Activated CD8-positive, alpha-beta T cell treated with anti-CD3 and anti-CD28 coated beads for 36 hours (primary cell): Measurements from ENCODE around the gene MLN. TPM values are rescaled to one million over a fixed set of nuclear protein-coding genes. Genes with fewer than 3 reads are reported as not detected.

Experiments used
- ATAC-seq: fragments of 200-7000 bp; cut with Tn5 transposase; one replicate; pipeline ENCODE4 v1.10.0; 2021; ENCODE audit warnings: mild to moderate bottlenecking, moderate library complexity
- CTCF ChIA-PET: fragments of 350-600 bp; sonication (Branson Sonifier 250); formaldehyde crosslinking; loops from one replicate; lab custom pipeline; 2021; ENCODE audit warnings: antibody characterized with exemption; lab: Charles Lee
- POLR2A ChIA-PET: fragments of 350-600 bp; sonication (Branson Sonifier 250); formaldehyde crosslinking; loops from one replicate; lab custom pipeline; 2021; ENCODE audit warnings: antibody characterized with exemption; lab: Charles Lee
- DNase-seq: peaks from one replicate; pipeline ENCODE4 v3.0.0-alpha.2; 2020
- H3K27ac Mint-ChIP-seq: one replicate; pipeline ENCODE4 v1.8.0; 2021; ENCODE audit warnings: mild to moderate bottlenecking, mixed read lengths
- H3K27me3 Mint-ChIP-seq: one replicate; pipeline ENCODE4 v1.8.0; 2021; ENCODE audit warnings: mixed read lengths
- H3K36me3 Mint-ChIP-seq: one replicate; pipeline ENCODE4 v1.8.0; 2021; ENCODE audit warnings: low read depth, mixed read lengths
- H3K4me1 Mint-ChIP-seq: one replicate; pipeline ENCODE4 v1.8.0; 2021; ENCODE audit warnings: low read depth, mixed read lengths
- H3K4me3 Mint-ChIP-seq: one replicate; pipeline ENCODE4 v1.8.0; 2021; ENCODE audit warnings: mild to moderate bottlenecking, moderate library complexity, mixed read lengths
- H3K9me3 Mint-ChIP-seq: one replicate; pipeline ENCODE4 v1.8.0; 2021; ENCODE audit warnings: mixed read lengths
- CTCF ChIP-seq: fragments of 200-600 bp; IDR thresholded peaks from one replicate; pipeline ENCODE4 v1.8.0; 2022; ENCODE audit warnings: antibody characterized with exemption, mild to moderate bottlenecking
- intact Hi-C: fragments of 100-400 bp; cut with micrococcal nuclease; formaldehyde crosslinking; loops from one replicate; pipeline ENCODE4 v1.10.0; 2022
- total RNA-seq, 2 experiments: library from RNA; stranded (reverse); gene quantifications; one replicate each; pipeline ENCODE4 v1.2.3, GENCODE V29; 2021

Gene MLN
- total RNA-seq, 2 experiments from 2014 or later, result not detected

DNA sequence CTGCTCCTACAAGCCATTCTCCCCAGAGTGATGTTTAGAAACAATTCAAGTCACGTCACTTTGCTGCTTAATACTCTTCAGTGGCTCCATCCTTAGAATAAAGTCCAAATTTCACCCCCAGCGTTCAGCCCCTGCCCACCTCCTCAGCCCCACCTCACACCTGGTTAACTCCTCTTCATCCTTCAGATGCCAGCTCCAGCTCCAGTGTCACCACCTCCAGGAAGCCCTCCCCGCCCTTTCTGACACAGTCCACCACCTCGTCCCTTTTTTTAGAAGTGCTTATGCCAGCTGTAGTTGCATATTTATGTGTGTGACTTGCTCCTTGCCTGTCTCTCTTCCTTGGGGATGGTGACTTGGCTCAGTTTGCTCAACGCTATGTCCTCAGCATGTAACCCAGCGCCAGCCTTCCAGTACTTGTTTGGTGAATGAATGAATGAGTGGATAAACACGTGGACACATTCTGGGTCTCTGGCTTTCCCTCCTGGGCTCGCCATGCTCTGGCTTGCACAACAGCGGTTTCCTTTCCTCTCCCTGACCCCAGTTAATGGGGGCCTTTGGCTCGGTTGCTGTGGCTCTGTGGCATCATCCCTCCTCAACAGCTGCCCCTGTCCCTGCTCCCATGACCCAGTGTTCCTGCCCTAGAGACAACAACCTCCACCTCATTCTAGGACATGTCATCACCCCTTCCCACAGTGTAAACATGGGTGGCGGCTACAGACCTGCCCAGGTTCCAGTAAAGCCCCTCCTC lies 53.4 kb downstream of the MLN start:
- H3K4me3 Mint-ChIP-seq, result no peak overlapping the region
- H3K4me1 Mint-ChIP-seq, result no peaks in the 10 kb centered on the region
- H3K9me3 Mint-ChIP-seq, result no peaks in the 10 kb centered on the region
- ATAC-seq, result no peak
- no peaks in the 10 kb centered on the region for H3K36me3 Mint-ChIP-seq
- ChIA-PET CTCF (no interaction called here), POLR2A (interaction anchor here (0.6 to 0.7 kb wide), 2 partner anchors 14 to 277 kb away, joined by 3 to 4 read pairs; no protein-coding TSS in a partner anchor)
- no peaks in the 10 kb centered on the region for H3K27me3 Mint-ChIP-seq
- DNase-seq, result no peak
- intact Hi-C loops, result no loop called here
- H3K27ac Mint-ChIP-seq, result no peak overlapping the region
- TF ChIP-seq CTCF, result no peak

DNA sequence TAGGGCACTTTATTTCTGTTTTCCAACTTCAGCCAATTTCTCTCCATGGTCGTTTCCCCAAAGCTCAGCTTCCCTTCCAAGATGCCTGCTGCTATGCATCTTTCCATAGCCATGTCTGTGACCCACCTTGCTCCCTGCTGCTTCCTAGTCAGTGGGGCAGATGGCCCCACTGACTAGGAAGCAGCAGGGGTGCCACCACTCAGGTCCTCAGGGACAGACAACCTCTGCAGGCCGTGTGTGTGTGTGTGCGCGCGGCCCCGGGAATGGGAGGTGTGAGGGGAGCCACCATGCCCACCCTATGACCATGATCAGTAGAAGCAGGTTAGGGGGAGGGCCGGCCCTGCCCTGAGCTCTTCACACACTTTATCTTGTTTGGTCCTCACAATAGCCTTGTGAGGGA lies 54.4 kb downstream of the MLN start:
- Mint-ChIP-seq H3K27me3 (no peaks in the 10 kb centered on the region), H3K27ac (no peak overlapping the region), H3K9me3 (no peaks in the 10 kb centered on the region), H3K4me3 (no peak overlapping the region), H3K36me3 (no peaks in the 10 kb centered on the region), H3K4me1 (no peaks in the 10 kb centered on the region)
- no peak for ATAC-seq
- ChIA-PET POLR2A (interaction anchor here (0.6 to 0.8 kb wide), 2 partner anchors 21 to 278 kb away, joined by 3 to 4 read pairs; no protein-coding TSS in a partner anchor), CTCF (no interaction called here)
- DNase-seq, result no peak
- intact Hi-C loops, result no loop called here
- no peak for TF ChIP-seq CTCF

GRCh38 chr6:33748841-33749240 lies 55.0 kb downstream of the MLN start:
- H3K36me3 Mint-ChIP-seq, result no peaks in the 10 kb centered on the region
- ATAC-seq, result no peak
- no peaks in the 10 kb centered on the region for H3K27me3 Mint-ChIP-seq
- ChIA-PET CTCF (interaction anchor here (9.9 kb wide), 1 partner anchor 21 kb away, joined by 87 read pairs; no protein-coding TSS in a partner anchor), POLR2A (no interaction called here)
- TF ChIP-seq CTCF, result no peak
- intact Hi-C loops, result no loop called here
- no peak for DNase-seq
- no peaks in the 10 kb centered on the region for H3K9me3 Mint-ChIP-seq
- no peak overlapping the region for H3K4me3 Mint-ChIP-seq
- peaks cover 2% of the 10 kb centered on the region for H3K4me1 Mint-ChIP-seq
- no peak overlapping the region for H3K27ac Mint-ChIP-seq

- ATAC-seq, result no peak
- Mint-ChIP-seq H3K27me3 (peaks cover 2% of the 10 kb centered on the region), H3K27ac (no peak overlapping the region), H3K9me3 (no peaks in the 10 kb centered on the region), H3K36me3 (no peaks in the 10 kb centered on the region), H3K4me1 (peaks cover 2% of the 10 kb centered on the region), H3K4me3 (no peak overlapping the region)
- ChIA-PET CTCF (interaction anchor here (9.9 kb wide), 1 partner anchor 22 kb away, joined by 87 read pairs; no protein-coding TSS in a partner anchor), POLR2A (interaction anchor here (1.2 kb wide), 1 partner anchor 11 kb away, joined by 3 read pairs; no protein-coding TSS in a partner anchor)
- DNase-seq, result no peak
- TF ChIP-seq CTCF, result no peak
- intact Hi-C loops, result no loop called here
Measured at GRCh38 chr6:33747823-33748222, 56.0 kb downstream of the MLN start.

- Mint-ChIP-seq H3K36me3 (no peaks in the 10 kb centered on the region), H3K27ac (no peak within 1 kb of the TSS)
Measured at GRCh38 chr6:33746651-33747100, 57.1 kb downstream of the MLN start, which contains the start of gene IP6K3. TSS of gene IP6K3 (minus strand) at chr6:33746905. CDS start at chr6:33735476, 11,429 bp downstream.

More at GRCh38 chr6:33746651-33747100, 57.1 kb downstream of the MLN start, which contains the start of gene IP6K3:
- no peaks in the 10 kb centered on the region for H3K9me3 Mint-ChIP-seq
- CTCF ChIA-PET, result interaction anchor here (1.1 to 9.9 kb wide), 4 partner anchors 23 to 409 kb away, joined by 3 to 87 read pairs (median 5); no protein-coding TSS in a partner anchor
- DNase-seq, result no peak
- peaks cover 2% of the 10 kb centered on the region for H3K4me1 Mint-ChIP-seq
- H3K27me3 Mint-ChIP-seq, result peaks cover 5% of the 10 kb centered on the region
- TF ChIP-seq CTCF, result no peak
- POLR2A ChIA-PET, result interaction anchor here (1.2 kb wide), 1 partner anchor 12 kb away, joined by 3 read pairs; no protein-coding TSS in a partner anchor
- no peak for ATAC-seq
- intact Hi-C loops, result no loop called here
- H3K4me3 Mint-ChIP-seq, result no peak within 1 kb of the TSS
